ENCODE data around the gene TUT4. TPM values are rescaled to one million over a fixed set of nuclear protein-coding genes. Genes with fewer than 3 reads are reported as not detected.

The TUT4 gene
- total RNA-seq, 1 donor from 2014 or later: 52.1 TPM

DNA sequence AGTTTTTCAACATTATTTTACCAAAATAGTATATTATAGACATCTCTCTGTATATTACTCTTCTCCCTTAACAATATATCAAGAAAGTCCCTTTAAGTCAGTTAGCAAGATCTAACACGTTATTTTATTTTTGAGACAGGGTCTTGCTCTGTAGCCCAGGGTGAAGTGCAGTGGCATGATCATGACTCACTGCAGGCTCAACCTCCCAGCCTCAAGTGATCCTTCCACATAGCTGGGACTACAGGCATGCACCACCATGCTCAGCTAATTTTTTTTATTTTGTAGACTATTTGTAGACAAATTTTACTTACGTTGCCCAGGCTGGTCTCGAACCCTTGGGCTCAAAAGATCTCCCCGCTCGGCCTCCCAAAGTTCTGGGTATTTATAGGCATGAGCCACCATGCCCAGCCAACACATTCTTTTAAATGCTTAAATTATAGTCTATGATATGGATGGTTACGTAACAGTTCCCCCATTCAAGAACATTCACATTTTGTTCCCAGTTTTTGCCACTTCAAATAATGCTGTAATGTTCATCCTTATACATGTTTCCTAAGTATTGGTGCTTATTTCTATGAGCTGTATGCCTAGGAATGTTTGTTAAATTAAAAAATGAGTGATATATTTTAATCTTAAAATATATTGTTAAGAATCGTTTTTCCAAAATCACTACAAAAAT is 70.4 kb downstream of the TUT4 start:
- Histone ChIP-seq H3K36me3 (peaks cover 28% of the 10 kb centered on the region), H3K27ac (no peak overlapping the region), H3K27me3 (ENCODE audit: low read depth) (no peaks in the 10 kb centered on the region), H3K4me1 (no peaks in the 10 kb centered on the region), H3K4me3 (no peak overlapping the region), H3K9me3 (no peaks in the 10 kb centered on the region)
- DNase-seq (no peak), ATAC-seq (no peak)
- intact Hi-C loops (cut with DNase I): no loop called here
- TF ChIP-seq, protein P1, sequence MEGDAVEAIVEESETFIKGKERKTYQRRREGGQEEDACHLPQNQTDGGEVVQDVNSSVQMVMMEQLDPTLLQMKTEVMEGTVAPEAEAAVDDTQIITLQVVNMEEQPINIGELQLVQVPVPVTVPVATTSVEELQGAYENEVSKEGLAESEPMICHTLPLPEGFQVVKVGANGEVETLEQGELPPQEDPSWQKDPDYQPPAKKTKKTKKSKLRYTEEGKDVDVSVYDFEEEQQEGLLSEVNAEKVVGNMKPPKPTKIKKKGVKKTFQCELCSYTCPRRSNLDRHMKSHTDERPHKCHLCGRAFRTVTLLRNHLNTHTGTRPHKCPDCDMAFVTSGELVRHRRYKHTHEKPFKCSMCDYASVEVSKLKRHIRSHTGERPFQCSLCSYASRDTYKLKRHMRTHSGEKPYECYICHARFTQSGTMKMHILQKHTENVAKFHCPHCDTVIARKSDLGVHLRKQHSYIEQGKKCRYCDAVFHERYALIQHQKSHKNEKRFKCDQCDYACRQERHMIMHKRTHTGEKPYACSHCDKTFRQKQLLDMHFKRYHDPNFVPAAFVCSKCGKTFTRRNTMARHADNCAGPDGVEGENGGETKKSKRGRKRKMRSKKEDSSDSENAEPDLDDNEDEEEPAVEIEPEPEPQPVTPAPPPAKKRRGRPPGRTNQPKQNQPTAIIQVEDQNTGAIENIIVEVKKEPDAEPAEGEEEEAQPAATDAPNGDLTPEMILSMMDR (IDR thresholded peaks at IDR 0.05): no peak

DNA sequence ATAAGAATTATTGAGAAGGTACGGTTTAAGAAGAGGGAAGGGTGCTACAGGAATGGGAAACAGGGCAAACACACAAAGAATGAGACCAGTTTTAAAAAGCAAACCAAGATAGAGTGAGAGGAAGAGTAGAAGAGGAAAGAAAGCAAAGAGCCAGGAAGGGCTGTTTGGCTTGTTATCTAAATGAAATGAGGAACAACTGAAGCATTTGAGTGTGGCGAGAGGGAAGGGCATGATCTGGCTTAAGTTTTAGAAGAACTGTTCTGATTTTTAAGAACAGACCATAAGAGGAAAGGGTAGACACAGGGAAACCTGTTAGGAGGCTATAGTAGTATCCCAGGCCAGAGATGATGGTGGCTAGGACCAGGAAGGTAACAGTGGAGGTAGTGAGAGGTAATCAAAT is 73.8 kb downstream of the TUT4 start:
- Histone ChIP-seq H3K9me3 (no peaks in the 10 kb centered on the region), H3K27me3 (ENCODE audit: low read depth) (no peaks in the 10 kb centered on the region), H3K4me1 (no peaks in the 10 kb centered on the region), H3K27ac (no peak overlapping the region), H3K4me3 (no peak overlapping the region), H3K36me3 (peaks cover 41% of the 10 kb centered on the region)
- ATAC-seq (no peak), DNase-seq (no peak)
- TF ChIP-seq, protein P1 (IDR thresholded peaks at IDR 0.05): no peak
- intact Hi-C loops (cut with DNase I): no loop called here

DNA sequence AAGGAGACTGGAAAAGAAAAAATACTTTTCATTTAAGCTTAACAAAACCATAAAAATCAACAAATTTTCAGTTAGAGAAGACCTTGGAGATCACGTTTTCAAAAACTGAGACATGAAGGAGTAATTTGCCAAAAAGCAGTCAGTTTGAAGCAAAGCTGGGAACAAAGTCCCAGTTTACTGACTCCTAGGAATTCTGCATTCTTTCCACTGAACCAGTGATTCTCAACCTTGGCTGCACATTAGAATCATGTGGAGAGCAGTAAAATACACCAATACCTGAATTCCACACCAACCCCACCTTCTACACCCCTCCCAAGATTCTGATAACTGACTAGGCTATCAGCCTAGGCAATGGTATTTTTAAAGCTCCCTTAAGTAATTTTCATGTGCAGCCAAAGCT is 75.0 kb downstream of the TUT4 start:
- no peaks in the 10 kb centered on the region for H3K4me1 ChIP-seq
- no peak for DNase-seq
- intact Hi-C loops (cut with DNase I): no loop called here
- no peaks in the 10 kb centered on the region for H3K27me3 ChIP-seq (ENCODE audit: low read depth)
- TF ChIP-seq, protein P1 (IDR thresholded peaks at IDR 0.05): no peak
- ATAC-seq: no peak
- H3K36me3 ChIP-seq: peaks cover 41% of the 10 kb centered on the region
- no peak overlapping the region for H3K27ac ChIP-seq
- no peaks in the 10 kb centered on the region for H3K9me3 ChIP-seq
- no peak overlapping the region for H3K4me3 ChIP-seq

DNA sequence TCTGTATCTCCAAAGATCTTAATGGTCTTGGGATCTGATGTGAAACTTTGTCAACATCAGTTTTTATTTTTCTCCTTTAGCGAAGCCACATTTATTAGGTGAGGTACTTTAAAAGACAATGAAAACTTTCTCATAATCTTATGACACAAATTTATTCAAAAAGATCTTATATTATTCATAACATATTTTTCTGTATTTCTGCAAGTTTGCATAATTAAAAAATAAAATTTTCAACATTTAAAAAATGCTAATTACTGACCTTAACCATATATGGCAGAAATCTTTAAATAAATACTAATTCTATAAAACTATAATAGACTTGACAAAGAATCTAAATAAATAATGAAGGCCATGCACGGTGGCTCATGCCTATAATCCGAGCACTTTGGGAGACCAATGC is 75.9 kb downstream of the TUT4 start:
- no peak overlapping the region for H3K4me3 ChIP-seq
- H3K27me3 ChIP-seq (ENCODE audit: low read depth): no peaks in the 10 kb centered on the region
- ATAC-seq (no peak), DNase-seq (no peak)
- no peaks in the 10 kb centered on the region for H3K4me1 ChIP-seq
- H3K27ac ChIP-seq: no peak overlapping the region
- intact Hi-C loops (cut with DNase I): no loop called here
- H3K9me3 ChIP-seq: no peaks in the 10 kb centered on the region
- H3K36me3 ChIP-seq: peaks cover 41% of the 10 kb centered on the region
- TF ChIP-seq, protein P1 (IDR thresholded peaks at IDR 0.05): no peak

DNA sequence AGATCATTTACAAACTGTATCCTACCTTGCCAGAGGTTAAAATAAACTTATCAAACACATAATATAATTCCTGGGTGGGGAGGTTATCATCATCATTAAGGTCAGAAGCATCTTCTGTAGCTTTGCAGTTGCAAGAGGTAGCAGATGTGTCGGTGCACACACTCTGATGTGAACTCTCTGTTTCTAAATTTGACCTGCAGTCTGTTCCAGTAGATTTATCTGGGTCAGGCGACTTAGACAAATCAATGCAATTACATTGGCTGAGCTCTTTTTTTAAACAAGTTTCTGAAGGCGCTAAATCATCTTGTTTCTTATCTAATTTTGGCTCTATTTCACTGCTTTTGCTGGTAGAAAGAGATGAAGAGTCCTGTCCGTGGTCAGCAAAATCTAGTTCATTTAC is 78.1 kb downstream of the TUT4 start:
- Histone ChIP-seq H3K4me1 (no peaks in the 10 kb centered on the region), H3K27ac (no peak overlapping the region), H3K9me3 (no peaks in the 10 kb centered on the region), H3K4me3 (no peak overlapping the region), H3K27me3 (ENCODE audit: low read depth) (no peaks in the 10 kb centered on the region), H3K36me3 (peaks cover 38% of the 10 kb centered on the region)
- TF ChIP-seq, protein P1 (IDR thresholded peaks at IDR 0.05): no peak
- DNase-seq (no peak), ATAC-seq (no peak)
- intact Hi-C loops (cut with DNase I): no loop called here

All from lower lobe of right lung (tissue), 2 donors.